HepG2 (cell line): ENCODE results near the gene SVBP. TPM values are rescaled to one million over a fixed set of nuclear protein-coding genes. Genes with fewer than 3 reads are reported as not detected.

ENCODE experiments used
- AGO2 ChIP-seq: fragments of 200-400 bp; formaldehyde crosslinking; optimal IDR thresholded peaks from 2 replicates; pipeline ENCODE3; 2017; ENCODE audit warnings: mild to moderate bottlenecking, low read depth, low read length, moderate library complexity
- AKAP8 ChIP-seq: sonication (generic); formaldehyde crosslinking; IDR thresholded peaks from 2 replicates; pipeline ENCODE4 v1.5.1; 2020; ENCODE audit warnings: mild to moderate bottlenecking, missing genetic modification reagents
- BCL6 ChIP-seq: IDR thresholded peaks from 2 replicates; pipeline ENCODE4 v1.6.1; 2016; ENCODE audit warnings: missing genetic modification reagents, missing compliant biosample characterization
- CHCHD3 ChIP-seq: sonication (generic); formaldehyde crosslinking; IDR thresholded peaks from 2 replicates; pipeline ENCODE4 v1.8.0; 2022; ENCODE audit warnings: mild to moderate bottlenecking, missing genetic modification reagents, moderate library complexity
- ELF3 ChIP-seq: IDR thresholded peaks from 2 replicates; pipeline ENCODE4 v1.6.1; 2016; ENCODE audit warnings: missing genetic modification reagents, missing compliant biosample characterization
- ELF4 ChIP-seq: sonication (generic); formaldehyde crosslinking; IDR thresholded peaks from 2 replicates; pipeline ENCODE4 v1.5.0; 2020; ENCODE audit warnings: missing genetic modification reagents, mild to moderate bottlenecking, moderate library complexity, borderline replicate concordance
- ERF ChIP-seq: IDR thresholded peaks from 2 replicates; pipeline ENCODE4 v1.6.1; 2018; ENCODE audit warnings: missing biosample characterization, missing genetic modification reagents
- ESRRA ChIP-seq: sonication (generic); formaldehyde crosslinking; IDR thresholded peaks from 2 replicates; pipeline ENCODE4 v1.5.1; 2020; ENCODE audit warnings: mild to moderate bottlenecking, low read depth, missing genetic modification reagents
- FOSL2 ChIP-seq: sonication (generic); formaldehyde crosslinking; IDR thresholded peaks from 2 replicates; pipeline ENCODE4 v1.4.0; 2020; ENCODE audit warnings: missing genetic modification reagents
- FOXA1 ChIP-seq, 2 experiments: fragments of 450-650 bp in 1 of 2; sonication (generic) in 1 of 2; formaldehyde crosslinking in 1 of 2; IDR thresholded peaks; 2 replicates each; pipeline versions ENCODE4 v1.4.0 to v1.6.1; 2016 to 2020; ENCODE audit warnings: missing genetic modification reagents in 1 of 2
- FOXK1 ChIP-seq: sonication (generic); formaldehyde crosslinking; IDR thresholded peaks from 2 replicates; pipeline ENCODE4 v1.4.0; 2020; ENCODE audit warnings: low read depth, missing genetic modification reagents, borderline replicate concordance
- GABPA ChIP-seq, 2 experiments: IDR thresholded peaks; 2 replicates each; pipeline ENCODE4 v1.6.1; 2011 to 2016; ENCODE audit warnings: low read depth in 2 of 2, low read length in 1 of 2, missing biosample characterization in 1 of 2, missing genetic modification characterization in 1 of 2
- KAT8 ChIP-seq: IDR thresholded peaks from 2 replicates; pipeline ENCODE4 v1.6.1; 2016; ENCODE audit warnings: missing genetic modification reagents, missing compliant biosample characterization
- NFE2L2 ChIP-seq: fragments of 150-350 bp; IDR thresholded peaks from 2 replicates; pipeline ENCODE4 v1.6.1; 2014; ENCODE audit warnings: low read length
- SOX6 ChIP-seq, 2 experiments: fragments of 450-650 bp in 1 of 2; sonication (generic) in 1 of 2; formaldehyde crosslinking in 1 of 2; IDR thresholded peaks; 2 replicates each; pipeline versions ENCODE4 v1.4.0 to v1.6.1; 2017 to 2020; ENCODE audit warnings: antibody characterized with exemption in 1 of 2, mild to moderate bottlenecking in 1 of 2, missing genetic modification reagents in 1 of 2
- TARDBP ChIP-seq: sonication (generic); formaldehyde crosslinking; IDR thresholded peaks from 2 replicates; pipeline ENCODE4 v1.8.0; 2022; ENCODE audit warnings: mild to moderate bottlenecking, missing genetic modification reagents
- TEAD3 ChIP-seq: optimal IDR thresholded peaks from 2 replicates; pipeline ENCODE3; 2016; ENCODE audit warnings: borderline replicate concordance
- THYN1 ChIP-seq: sonication (generic); formaldehyde crosslinking; IDR thresholded peaks from 2 replicates; pipeline ENCODE4 v1.8.1; 2023; ENCODE audit warnings: low read depth, mild to moderate bottlenecking, moderate library complexity, missing genetic modification reagents, borderline replicate concordance
- ZNF333 ChIP-seq: sonication (generic); formaldehyde crosslinking; IDR thresholded peaks from 2 replicates; pipeline ENCODE4 v1.4.0; 2020; ENCODE audit warnings: mild to moderate bottlenecking, missing genetic modification reagents, borderline replicate concordance
- ZNF354B ChIP-seq: sonication (generic); formaldehyde crosslinking; IDR thresholded peaks from 2 replicates; pipeline ENCODE4 v1.8.0; 2022; ENCODE audit warnings: mild to moderate bottlenecking, missing genetic modification reagents
- ZNF430 ChIP-seq: sonication (generic); formaldehyde crosslinking; IDR thresholded peaks from 2 replicates; pipeline ENCODE4 v1.9.0; 2021; ENCODE audit warnings: mild to moderate bottlenecking, missing genetic modification reagents
- ZNF772 ChIP-seq: sonication (generic); formaldehyde crosslinking; IDR thresholded peaks from 2 replicates; pipeline ENCODE4 v1.5.0; 2020; ENCODE audit warnings: mild to moderate bottlenecking, missing genetic modification reagents
- polyA plus RNA-seq, 8 experiments: library from polyadenylated mRNA; depleted of rRNA in 3 of 8; stranded (reverse) in 7 of 8; unstranded in 1 of 8; fragments of >200 nt; fragmentation: Illumina TruSeq in 4 of 8; extraction: Trizol in 4 of 8; gene quantifications; 2 replicates each; pipeline versions ENCODE4 v1.2.1 to v1.2.3, GENCODE V29; 2011 to 2016; ENCODE audit warnings: low read depth in 4 of 8, missing spikeins in 1 of 8, mixed read lengths in 1 of 8; ENCODE audit not compliant: insufficient read depth in 1 of 8
- total RNA-seq, 5 experiments: library from RNA; depleted of rRNA; stranded (reverse); fragments of >200 nt; fragmentation: Illumina TruSeq; extraction: Trizol; gene quantifications; 2 replicates each; pipeline ENCODE4 v1.2.3, GENCODE V29; 2016; ENCODE audit warnings: low read depth in 1 of 5
- TF ChIP-seq, protein P1 (sequence below): sonication (generic); formaldehyde crosslinking; IDR thresholded peaks from 2 replicates; pipeline ENCODE4 v1.8.1; 2023; ENCODE audit warnings: mild to moderate bottlenecking, missing genetic modification reagents
- TF ChIP-seq, protein P2 (sequence below): sonication (generic); formaldehyde crosslinking; conservative IDR thresholded peaks from 2 replicates; pipeline ENCODE4 v1.4.0; 2020; ENCODE audit warnings: missing genetic modification reagents
- TF ChIP-seq, protein P3 (sequence below): sonication (generic); formaldehyde crosslinking; IDR thresholded peaks from 2 replicates; pipeline ENCODE4 v1.4.0; 2020; ENCODE audit warnings: mild to moderate bottlenecking, missing genetic modification reagents

The SVBP gene
- total and polyA plus RNA-seq, 2 of the 13 experiments (the other 11 are each of a cell fraction or from before 2014, with no cell fraction given) = 28.8 to 48.2 TPM

DNA sequence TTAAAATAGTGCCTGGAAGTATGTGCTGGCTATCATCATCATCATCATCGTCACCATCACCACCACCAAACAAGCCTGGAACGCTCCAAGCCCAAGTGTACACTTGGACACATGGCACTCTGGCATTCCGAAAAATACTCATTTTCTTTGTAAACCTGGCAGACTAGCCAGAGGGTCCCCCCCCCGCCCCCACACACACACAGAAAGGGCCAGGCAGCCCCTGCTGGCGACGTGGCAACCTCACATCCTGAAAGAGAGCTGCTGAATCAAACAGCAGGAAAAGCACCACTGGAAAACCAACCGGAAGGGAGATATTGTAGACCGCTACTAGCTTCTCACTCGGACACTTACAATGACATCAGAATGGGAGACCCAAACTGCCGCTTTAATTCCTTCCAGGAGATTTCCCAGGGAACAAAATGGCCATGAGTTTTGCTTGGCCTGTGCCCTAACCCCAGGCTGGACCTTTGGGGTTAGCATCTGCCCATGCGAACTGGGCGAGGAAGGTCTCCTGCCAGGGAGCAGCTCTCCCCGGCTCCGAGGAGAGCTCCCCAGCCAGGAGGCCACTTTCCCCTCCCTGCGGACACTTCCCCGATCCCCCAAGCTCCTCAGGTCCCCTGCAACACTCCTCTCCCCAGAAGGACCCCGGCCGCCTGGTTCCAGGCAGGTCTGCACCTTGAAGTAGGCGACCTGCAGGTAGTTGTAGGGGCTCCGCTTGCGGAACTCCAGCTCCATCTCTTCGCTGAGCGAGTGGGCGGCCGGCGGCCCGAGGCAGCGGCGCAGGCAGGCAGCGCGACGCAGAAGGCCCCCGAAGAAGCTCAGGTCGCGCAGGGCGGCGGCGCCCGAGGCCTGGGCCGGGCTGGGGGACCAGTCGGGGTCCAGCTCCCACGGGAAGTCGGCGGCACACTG, 51.1 kb downstream of the SVBP start (continued):
- TF ChIP-seq TEAD3 (CRISPR knock-in tag) (peak; percentile 35), FOXK1 (0 out of 2 replicates have a peak, but pooled peaks have one; percentile 24), ESRRA (CRISPR knock-in tag) (peak; percentile 26; the same call in 1 of the 2 replicates), ELF3 (CRISPR knock-in tag) (peak; percentile 60), CHCHD3 (CRISPR knock-in tag) (no peak), AKAP8 (CRISPR knock-in tag) (no peak), KAT8 (CRISPR knock-in tag) (peak; percentile 48; the same call in 1 of the 2 replicates), ZNF772 (CRISPR knock-in tag) (peak; percentile 67; the same call in 1 of the 2 replicates), SOX6 (IDR thresholded peaks at IDR 0.05) (no peak), SOX6 (CRISPR knock-in tag; IDR thresholded peaks at IDR 0.05) (peak; percentile 25; the same call in 1 of the 2 replicates), BCL6 (CRISPR knock-in tag) (0 out of 2 replicates have a peak, but pooled peaks have one; percentile 19), NFE2L2 (no peak), ZNF333 (CRISPR knock-in tag) (peak; percentile 28; the same call in 1 of the 2 replicates), GABPA (IDR thresholded peaks at IDR 0.05; ENCODE audit: low read depth, low read length) (no peak), GABPA (CRISPR knock-in tag; IDR thresholded peaks at IDR 0.05; ENCODE audit: low read depth) (peak; percentile 38; the same call in 1 of the 2 replicates), ZNF354B (CRISPR knock-in tag) (0 out of 2 replicates have a peak, but pooled peaks have one; percentile 95), AGO2 (peak; percentile 54), TARDBP (CRISPR knock-in tag) (no peak), FOXA1 (IDR thresholded peaks at IDR 0.05) (no peak), FOXA1 (CRISPR knock-in tag; IDR thresholded peaks at IDR 0.05) (0 out of 2 replicates have a peak, but pooled peaks have one; percentile 5), ZNF430 (CRISPR knock-in tag) (peak; percentile 73; the same call in 1 of the 2 replicates), ELF4 (CRISPR knock-in tag) (0 out of 2 replicates have a peak, but pooled peaks have one; percentile 57), ERF (0 out of 2 replicates have a peak, but pooled peaks have one; percentile 30), THYN1 (0 out of 2 replicates have a peak, but pooled peaks have one; percentile 88), FOSL2 (0 out of 2 replicates have a peak, but pooled peaks have one; percentile 10)
- TF ChIP-seq, protein P1, sequence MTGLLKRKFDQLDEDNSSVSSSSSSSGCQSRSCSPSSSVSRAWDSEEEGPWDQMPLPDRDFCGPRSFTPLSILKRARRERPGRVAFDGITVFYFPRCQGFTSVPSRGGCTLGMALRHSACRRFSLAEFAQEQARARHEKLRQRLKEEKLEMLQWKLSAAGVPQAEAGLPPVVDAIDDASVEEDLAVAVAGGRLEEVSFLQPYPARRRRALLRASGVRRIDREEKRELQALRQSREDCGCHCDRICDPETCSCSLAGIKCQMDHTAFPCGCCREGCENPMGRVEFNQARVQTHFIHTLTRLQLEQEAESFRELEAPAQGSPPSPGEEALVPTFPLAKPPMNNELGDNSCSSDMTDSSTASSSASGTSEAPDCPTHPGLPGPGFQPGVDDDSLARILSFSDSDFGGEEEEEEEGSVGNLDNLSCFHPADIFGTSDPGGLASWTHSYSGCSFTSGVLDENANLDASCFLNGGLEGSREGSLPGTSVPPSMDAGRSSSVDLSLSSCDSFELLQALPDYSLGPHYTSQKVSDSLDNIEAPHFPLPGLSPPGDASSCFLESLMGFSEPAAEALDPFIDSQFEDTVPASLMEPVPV (CRISPR knock-in tag) = peak; percentile 64; the same call in 1 of the 2 replicates
- TF ChIP-seq, protein P2, sequence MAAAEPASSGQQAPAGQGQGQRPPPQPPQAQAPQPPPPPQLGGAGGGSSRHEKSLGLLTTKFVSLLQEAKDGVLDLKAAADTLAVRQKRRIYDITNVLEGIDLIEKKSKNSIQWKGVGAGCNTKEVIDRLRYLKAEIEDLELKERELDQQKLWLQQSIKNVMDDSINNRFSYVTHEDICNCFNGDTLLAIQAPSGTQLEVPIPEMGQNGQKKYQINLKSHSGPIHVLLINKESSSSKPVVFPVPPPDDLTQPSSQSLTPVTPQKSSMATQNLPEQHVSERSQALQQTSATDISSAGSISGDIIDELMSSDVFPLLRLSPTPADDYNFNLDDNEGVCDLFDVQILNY (CRISPR knock-in tag) = no peak
- TF ChIP-seq, protein P3, sequence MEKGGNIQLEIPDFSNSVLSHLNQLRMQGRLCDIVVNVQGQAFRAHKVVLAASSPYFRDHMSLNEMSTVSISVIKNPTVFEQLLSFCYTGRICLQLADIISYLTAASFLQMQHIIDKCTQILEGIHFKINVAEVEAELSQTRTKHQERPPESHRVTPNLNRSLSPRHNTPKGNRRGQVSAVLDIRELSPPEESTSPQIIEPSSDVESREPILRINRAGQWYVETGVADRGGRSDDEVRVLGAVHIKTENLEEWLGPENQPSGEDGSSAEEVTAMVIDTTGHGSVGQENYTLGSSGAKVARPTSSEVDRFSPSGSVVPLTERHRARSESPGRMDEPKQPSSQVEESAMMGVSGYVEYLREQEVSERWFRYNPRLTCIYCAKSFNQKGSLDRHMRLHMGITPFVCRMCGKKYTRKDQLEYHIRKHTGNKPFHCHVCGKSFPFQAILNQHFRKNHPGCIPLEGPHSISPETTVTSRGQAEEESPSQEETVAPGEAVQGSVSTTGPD = peak; percentile 17; the same call in 1 of the 2 replicates
